Skeletal muscle satellite cell (primary cell): ENCODE data around the gene YAP1.

Experiments
- H3K27me3 ChIP-seq: 2 replicates; pipeline ENCODE4 v1.7.0; 2013; ENCODE audit warnings: low read length; ENCODE audit not compliant: control insufficient read depth, insufficient read depth
- H3K36me3 ChIP-seq: 2 replicates; pipeline ENCODE4 v1.7.0; 2013; ENCODE audit warnings: mild to moderate bottlenecking, control low read depth, low read length; ENCODE audit not compliant: insufficient read depth
- H3K4me1 ChIP-seq: 2 replicates; pipeline ENCODE4 v1.7.0; 2013; ENCODE audit warnings: low read length; ENCODE audit not compliant: control insufficient read depth, insufficient read depth
- H3K4me2 ChIP-seq: 2 replicates; pipeline ENCODE4 v1.7.0; 2013; ENCODE audit warnings: mild to moderate bottlenecking, low read length
- H3K4me3 ChIP-seq: 2 replicates; pipeline ENCODE4 v1.7.0; 2013; ENCODE audit warnings: low read length
- H3K9ac ChIP-seq: 2 replicates; pipeline ENCODE4 v1.7.0; 2013; ENCODE audit warnings: mild to moderate bottlenecking, low read depth, low read length, moderate library complexity
- H3K9me3 ChIP-seq: replicated peaks from 2 replicates; pipeline ENCODE4 v1.7.0; 2013; ENCODE audit warnings: mild to moderate bottlenecking, control low read depth, low read length

The YAP1 gene

DNA sequence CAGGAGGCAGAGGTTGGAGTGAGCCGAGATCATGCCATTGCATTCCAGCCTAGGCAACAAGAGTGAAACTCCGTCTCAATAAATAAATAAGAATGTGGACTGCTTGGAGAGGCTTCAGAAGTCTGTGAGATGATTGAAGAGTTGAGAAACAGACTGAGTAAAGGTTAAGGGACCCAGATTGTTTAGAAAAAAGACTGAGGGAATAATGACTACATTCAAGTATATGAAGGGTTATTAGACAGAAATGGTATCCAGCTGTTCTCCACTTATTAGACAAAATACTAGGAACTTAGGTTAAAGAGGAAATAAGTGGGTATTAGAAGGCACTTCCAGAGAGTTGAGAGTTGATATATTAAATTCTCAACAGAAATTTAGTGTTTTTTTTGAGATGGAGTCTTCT, 10.5 kb upstream of the YAP1 start:
- no peak overlapping the region for H3K4me3 ChIP-seq
- no peaks in the 10 kb centered on the region for H3K36me3 ChIP-seq
- H3K27me3 ChIP-seq: no peaks in the 10 kb centered on the region
- H3K4me2 ChIP-seq: no peak overlapping the region
- H3K9ac ChIP-seq: no peak overlapping the region
- H3K4me1 ChIP-seq: no peaks in the 10 kb centered on the region
- no peaks in the 10 kb centered on the region for H3K9me3 ChIP-seq

DNA sequence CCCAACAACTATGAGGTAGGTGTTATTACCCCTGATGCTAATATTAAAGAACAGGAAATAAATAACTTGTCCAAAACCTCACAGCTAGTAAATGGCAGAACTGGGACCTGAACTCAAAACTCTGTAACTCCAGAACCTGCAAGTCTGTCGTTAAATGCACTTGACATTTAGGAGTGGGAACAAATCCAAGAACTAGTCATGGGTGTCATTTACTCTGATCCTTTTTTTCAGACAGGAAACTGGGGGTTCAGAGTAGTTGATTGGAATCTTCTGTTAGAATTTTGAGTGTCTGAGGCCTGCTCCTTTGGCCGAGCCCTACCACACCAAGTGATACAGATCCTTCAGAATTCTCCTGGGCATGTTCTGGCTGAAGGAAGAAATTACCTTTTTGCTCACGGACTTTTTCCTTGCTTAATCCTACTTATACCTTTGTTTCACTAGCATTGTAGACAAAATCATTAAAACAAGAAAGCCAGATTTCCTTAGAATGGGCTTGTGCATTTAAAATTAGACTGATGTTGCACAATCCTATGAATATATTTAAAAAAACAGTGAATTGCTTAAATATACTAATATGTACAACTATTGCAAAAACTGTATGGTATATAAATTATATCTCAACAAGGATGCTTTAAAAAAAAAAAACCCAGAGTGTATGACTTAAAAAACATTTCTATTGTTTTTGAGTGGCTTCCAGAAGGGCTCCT, 1.4 kb upstream of the YAP1 start:
- H3K4me1 ChIP-seq: peaks cover 19% of the 10 kb centered on the region
- H3K9me3 ChIP-seq: no peaks in the 10 kb centered on the region
- peak overlapping the region; percentile 78 for H3K4me2 ChIP-seq
- H3K4me3 ChIP-seq: peak overlapping the region; percentile 77
- H3K27me3 ChIP-seq: no peaks in the 10 kb centered on the region
- H3K9ac ChIP-seq: peak overlapping the region; percentile 92
- no peaks in the 10 kb centered on the region for H3K36me3 ChIP-seq

DNA sequence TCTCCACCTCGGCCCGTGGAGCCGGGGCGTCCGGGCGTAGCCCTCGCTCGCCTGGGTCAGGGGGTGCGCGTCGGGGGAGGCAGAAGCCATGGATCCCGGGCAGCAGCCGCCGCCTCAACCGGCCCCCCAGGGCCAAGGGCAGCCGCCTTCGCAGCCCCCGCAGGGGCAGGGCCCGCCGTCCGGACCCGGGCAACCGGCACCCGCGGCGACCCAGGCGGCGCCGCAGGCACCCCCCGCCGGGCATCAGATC, 439 bp downstream of the YAP1 start:
- peak overlapping the region; percentile 78 for H3K4me2 ChIP-seq
- H3K36me3 ChIP-seq: peaks cover 8% of the 10 kb centered on the region
- H3K9me3 ChIP-seq: no peaks in the 10 kb centered on the region
- H3K9ac ChIP-seq: peak overlapping the region; percentile 92
- peaks cover 32% of the 10 kb centered on the region for H3K4me1 ChIP-seq
- no peaks in the 10 kb centered on the region for H3K27me3 ChIP-seq
- H3K4me3 ChIP-seq: peak overlapping the region; percentile 77

DNA sequence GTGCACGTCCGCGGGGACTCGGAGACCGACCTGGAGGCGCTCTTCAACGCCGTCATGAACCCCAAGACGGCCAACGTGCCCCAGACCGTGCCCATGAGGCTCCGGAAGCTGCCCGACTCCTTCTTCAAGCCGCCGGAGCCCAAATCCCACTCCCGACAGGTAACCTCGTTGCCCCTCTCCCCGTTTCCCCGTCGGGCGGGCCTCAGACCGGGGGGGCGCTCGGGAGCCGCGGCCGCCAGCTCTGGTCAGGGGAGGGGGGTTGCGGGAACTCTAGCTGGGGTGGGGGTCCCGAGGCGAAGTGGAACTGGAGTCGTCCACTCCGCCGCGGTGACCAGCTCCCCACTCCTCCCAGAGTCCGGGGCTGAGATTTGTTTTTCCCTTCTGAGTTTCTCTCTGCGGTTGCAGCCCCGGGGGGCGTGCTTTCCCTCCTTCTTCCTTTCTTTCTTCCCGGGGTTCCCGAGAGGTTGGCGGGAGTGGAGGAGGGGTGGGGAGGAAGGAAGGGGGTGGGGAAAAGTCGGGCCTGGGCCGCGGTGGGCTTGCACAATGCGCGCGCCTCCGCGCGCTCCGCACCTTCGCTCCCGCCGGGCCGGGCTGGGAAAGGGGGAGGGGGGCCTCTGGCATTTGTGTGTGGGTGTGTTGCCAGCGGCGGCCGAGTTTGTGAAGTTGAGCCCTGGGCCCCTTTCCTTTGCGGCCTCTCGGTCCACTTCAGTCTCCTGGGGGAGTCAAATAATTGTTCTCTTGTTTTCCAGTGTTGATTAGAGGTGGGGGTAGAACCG, 952 bp downstream of the YAP1 start:
- H3K4me2 ChIP-seq: peak overlapping the region; percentile 78
- H3K36me3 ChIP-seq: peaks cover 8% of the 10 kb centered on the region
- no peaks in the 10 kb centered on the region for H3K27me3 ChIP-seq
- H3K4me3 ChIP-seq: peak overlapping the region; percentile 77
- H3K9me3 ChIP-seq: no peaks in the 10 kb centered on the region
- peak overlapping the region; percentile 92 for H3K9ac ChIP-seq
- peaks cover 37% of the 10 kb centered on the region for H3K4me1 ChIP-seq

DNA sequence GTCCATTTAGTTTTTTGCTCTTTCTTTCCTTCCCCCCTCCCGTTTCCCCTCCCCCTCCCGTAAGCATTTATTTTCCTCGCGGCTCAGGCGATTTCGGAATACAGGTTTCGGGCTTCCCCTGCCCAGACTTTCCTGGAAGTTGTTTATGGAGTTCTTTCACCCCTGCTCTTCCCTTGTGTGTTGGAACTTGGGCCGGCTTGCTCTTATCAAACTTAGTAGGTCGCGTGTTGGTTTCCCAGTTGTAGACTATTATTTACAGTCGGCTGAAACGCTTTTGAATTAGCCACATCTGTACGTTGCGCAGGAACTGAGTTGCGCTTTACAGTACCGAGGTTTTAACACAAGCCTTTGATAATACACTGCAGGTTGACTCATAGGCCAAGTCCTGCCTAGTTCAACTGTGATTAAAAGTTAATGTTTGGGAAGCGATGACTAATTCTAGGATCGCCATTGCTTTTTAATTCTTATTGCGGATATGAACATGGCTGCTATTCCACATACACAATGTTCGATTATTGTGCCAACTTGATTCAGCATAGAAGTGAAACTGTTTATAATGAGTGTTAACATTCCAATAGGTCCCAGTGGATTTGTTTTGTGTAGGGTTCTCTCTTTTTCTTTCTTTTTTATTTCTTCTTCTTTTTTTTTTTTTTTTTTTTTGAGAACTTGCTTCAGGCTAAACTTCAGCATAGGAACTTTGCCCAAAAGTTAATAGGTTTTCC, 1.7 kb downstream of the YAP1 start:
- H3K4me2 ChIP-seq: peak overlapping the region; percentile 78
- H3K27me3 ChIP-seq: no peaks in the 10 kb centered on the region
- peaks cover 8% of the 10 kb centered on the region for H3K36me3 ChIP-seq
- no peaks in the 10 kb centered on the region for H3K9me3 ChIP-seq
- peak overlapping the region; percentile 77 for H3K4me3 ChIP-seq
- peak overlapping the region; percentile 92 for H3K9ac ChIP-seq
- H3K4me1 ChIP-seq: peaks cover 45% of the 10 kb centered on the region

DNA sequence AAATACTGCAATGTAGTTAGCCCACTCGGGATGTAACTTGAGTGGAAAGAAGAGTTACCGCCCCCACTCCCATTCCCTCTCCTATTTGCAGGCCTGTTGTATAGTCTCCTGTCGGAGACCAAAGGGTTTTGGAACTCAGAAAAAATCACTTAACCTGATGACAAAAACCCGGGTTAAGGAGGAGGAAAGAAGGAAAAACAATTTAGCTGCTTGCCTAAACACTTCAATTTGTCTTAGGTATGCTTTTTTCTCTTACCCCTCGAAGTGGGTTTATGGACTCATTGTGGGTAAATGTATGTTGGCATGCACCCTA, 2.2 kb downstream of the YAP1 start:
- Histone ChIP-seq H3K4me3 (peak overlapping the region; percentile 77), H3K9ac (peak overlapping the region; percentile 92), H3K36me3 (peaks cover 8% of the 10 kb centered on the region), H3K4me1 (peaks cover 50% of the 10 kb centered on the region), H3K27me3 (no peaks in the 10 kb centered on the region), H3K9me3 (no peaks in the 10 kb centered on the region), H3K4me2 (peak overlapping the region; percentile 78)

DNA sequence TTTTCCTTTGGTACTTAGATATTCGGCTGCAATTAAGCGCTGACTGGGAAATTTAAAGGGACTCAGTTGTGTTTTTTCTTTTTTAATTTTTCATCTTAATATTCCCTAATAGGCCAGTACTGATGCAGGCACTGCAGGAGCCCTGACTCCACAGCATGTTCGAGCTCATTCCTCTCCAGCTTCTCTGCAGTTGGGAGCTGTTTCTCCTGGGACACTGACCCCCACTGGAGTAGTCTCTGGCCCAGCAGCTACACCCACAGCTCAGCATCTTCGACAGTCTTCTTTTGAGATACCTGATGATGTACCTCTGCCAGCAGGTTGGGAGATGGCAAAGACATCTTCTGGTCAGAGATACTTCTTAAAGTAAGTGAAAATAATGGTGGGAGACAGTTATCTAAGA, 3.8 kb downstream of the YAP1 start:
- H3K4me2 ChIP-seq: peak overlapping the region; percentile 78
- H3K36me3 ChIP-seq: peaks cover 12% of the 10 kb centered on the region
- H3K9me3 ChIP-seq: no peaks in the 10 kb centered on the region
- peaks cover 58% of the 10 kb centered on the region for H3K4me1 ChIP-seq
- no peaks in the 10 kb centered on the region for H3K27me3 ChIP-seq
- H3K9ac ChIP-seq: no peak overlapping the region
- no peak overlapping the region for H3K4me3 ChIP-seq

DNA sequence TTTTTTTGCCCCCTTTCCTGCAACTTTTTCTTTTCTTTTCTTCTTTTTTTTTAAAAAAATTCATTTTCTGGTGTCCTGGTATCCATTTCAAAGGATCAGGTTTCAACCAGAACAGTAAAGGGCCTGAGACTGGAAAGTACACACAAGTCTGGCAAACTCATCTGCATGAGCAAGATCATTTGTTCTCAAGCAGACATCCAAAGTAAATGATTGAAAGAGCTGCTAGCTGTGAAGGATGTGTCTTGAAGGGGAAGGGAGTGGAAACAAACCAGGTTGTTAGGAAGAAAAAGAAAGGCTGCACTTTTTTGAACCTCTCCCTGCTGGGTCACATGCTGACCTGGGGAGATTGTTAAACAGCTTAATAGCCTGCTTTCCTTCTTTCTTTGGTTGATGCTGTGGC, 5.3 kb downstream of the YAP1 start:
- H3K4me3 ChIP-seq: no peak overlapping the region
- peaks cover 67% of the 10 kb centered on the region for H3K4me1 ChIP-seq
- H3K36me3 ChIP-seq: peaks cover 12% of the 10 kb centered on the region
- no peaks in the 10 kb centered on the region for H3K27me3 ChIP-seq
- no peaks in the 10 kb centered on the region for H3K9me3 ChIP-seq
- peak overlapping the region; percentile 47 for H3K4me2 ChIP-seq
- peak overlapping the region; percentile 13 for H3K9ac ChIP-seq

DNA sequence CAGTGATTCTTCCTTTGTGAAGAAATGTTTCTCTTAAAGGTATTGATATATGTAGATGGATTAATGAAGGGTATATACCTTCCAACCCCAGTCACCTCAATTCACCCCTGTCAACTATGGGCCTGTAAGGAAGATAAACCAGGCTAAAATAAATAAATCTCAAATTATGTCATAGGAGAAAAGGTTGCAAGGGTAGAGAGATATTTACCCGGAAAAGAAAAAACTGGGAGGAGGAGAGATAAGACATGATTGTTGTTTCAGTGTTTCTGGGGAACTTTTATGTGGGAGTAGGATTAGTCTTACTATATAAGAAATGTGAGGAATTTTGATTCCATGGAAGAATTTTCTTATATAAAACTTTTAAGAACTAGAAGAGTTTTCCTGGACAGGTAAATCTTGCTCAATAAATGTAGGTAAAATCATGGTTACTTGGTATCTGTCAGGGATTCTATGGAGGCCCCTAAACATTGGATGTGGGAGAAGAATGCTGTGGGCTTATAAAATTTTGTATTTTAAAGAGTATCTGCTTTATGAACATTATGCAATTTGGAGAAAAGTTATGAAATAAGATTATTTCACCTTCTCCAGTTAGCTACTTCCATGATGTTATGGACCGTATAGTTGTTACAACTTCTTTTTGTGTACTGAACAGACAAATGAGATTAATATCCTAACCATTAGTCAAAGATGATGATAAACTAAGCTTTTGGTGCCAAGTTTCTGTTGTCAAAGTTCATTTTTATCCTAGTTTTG, 6.4 kb downstream of the YAP1 start:
- H3K9me3 ChIP-seq: no peaks in the 10 kb centered on the region
- H3K27me3 ChIP-seq: no peaks in the 10 kb centered on the region
- H3K4me3 ChIP-seq: no peak overlapping the region
- peaks cover 77% of the 10 kb centered on the region for H3K4me1 ChIP-seq
- H3K4me2 ChIP-seq: peak overlapping the region; percentile 74
- peaks cover 12% of the 10 kb centered on the region for H3K36me3 ChIP-seq
- H3K9ac ChIP-seq: no peak overlapping the region

DNA sequence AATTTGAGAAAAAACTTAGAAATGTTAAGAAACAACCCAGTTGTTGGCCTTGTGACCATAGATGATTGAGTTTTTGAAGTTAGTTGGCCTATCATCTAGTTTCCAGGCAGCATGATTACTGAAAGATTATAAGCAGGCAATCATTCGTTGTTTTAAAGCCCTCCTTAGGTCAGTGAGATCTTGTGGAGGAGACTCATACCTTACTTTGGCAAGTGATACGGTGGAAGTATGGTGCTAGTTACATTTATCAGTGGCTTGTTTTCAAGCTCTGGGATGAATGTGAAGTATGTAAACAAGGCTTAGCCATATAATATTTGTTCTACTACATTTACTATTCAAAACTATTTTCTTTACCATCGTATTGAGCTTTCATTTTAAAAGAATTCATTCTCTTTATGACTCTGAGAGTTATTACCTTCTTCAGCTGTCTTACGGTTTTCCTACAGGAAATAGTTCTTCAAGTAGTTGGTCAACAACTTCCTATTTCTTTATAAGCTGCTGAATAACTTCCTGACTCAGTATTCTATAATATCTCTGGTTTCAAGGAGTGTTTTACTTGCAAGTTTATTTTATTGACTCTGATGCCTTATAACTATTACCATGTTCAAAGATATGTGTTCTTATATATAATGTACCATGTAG, 7.3 kb downstream of the YAP1 start:
- Histone ChIP-seq H3K4me2 (peak overlapping the region; percentile 74), H3K9ac (peak overlapping the region; percentile 18), H3K27me3 (no peaks in the 10 kb centered on the region), H3K9me3 (no peaks in the 10 kb centered on the region), H3K4me1 (peaks cover 77% of the 10 kb centered on the region), H3K4me3 (peak overlapping the region; percentile 48), H3K36me3 (peaks cover 12% of the 10 kb centered on the region)

DNA sequence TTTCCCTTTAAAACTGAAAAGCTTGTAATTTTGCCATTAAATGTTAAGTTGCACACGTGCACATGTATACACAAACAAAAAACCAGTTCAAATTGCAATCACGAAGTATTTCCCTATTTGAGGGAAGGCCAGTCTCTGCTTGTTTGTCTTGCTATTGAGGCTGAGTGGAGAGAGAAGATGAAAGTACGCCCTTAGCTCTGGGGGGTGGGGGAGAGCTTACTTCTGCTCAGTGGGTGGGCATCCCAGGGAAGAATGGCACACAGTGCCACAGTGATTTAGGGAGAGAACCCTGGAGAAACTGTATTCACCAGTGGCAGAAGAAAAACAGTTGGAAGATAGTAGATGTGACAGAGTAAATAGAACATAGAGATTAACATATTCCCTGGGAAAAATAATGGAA, 8.7 kb downstream of the YAP1 start:
- no peak overlapping the region for H3K4me3 ChIP-seq
- H3K36me3 ChIP-seq: peaks cover 18% of the 10 kb centered on the region
- H3K9me3 ChIP-seq: no peaks in the 10 kb centered on the region
- no peaks in the 10 kb centered on the region for H3K27me3 ChIP-seq
- H3K4me2 ChIP-seq: no peak overlapping the region
- H3K4me1 ChIP-seq: peaks cover 72% of the 10 kb centered on the region
- no peak overlapping the region for H3K9ac ChIP-seq
